Measurements from ENCODE around the gene IRS1.

The IRS1 gene

DNA sequence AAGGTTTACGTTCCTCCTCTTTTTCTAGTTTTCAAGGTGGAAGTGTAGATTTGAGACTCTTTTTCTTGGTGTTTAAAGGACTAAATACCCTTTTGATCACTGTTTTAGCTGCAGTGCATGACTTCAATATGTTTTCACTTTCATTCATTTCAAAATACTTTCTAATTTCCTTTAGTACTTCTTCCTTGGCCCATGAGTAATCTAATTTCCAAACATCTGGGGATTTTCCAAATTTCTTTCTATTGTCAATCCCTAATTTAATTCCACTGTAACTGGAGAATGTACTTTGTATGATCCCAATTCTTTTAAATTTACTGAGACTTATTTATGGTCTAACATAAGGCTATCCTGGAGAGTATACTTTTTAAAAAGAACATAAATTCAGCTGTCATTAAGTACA, 32.4 kb upstream of the IRS1 start:
- no peak overlapping the region for H3K27ac ChIP-seq
- TF ChIP-seq ZFX (IDR thresholded peaks at IDR 0.05) (no peak), CTCF (conservative IDR thresholded peaks at IDR 0.05) (no peak)

DNA sequence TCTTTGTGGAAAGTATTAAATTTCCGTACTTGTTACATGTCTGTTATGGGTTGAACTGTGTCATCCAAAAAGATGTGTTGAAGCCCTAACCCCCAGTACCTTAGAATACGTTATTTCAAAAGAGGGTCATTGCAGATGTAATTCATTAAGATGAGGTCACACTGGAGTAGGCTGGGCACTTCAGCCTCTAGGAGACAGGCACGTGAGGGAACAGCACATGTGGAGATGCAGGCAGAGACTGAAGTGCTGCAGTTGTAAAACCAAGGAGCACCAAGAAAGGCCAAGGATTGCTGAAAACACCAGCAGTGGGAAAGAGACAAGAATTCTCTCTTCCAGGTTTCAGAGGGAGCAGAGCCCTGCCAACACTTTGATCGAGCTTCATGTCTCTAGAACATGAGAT, 31.6 kb upstream of the IRS1 start:
- TF ChIP-seq ZFX (IDR thresholded peaks at IDR 0.05), result no peak
- TF ChIP-seq CTCF (conservative IDR thresholded peaks at IDR 0.05), result no peak

GRCh38 chr2:226829721-226830631, 30.4 kb upstream of the IRS1 start:
- no peak overlapping the region for H3K27ac ChIP-seq
- no peak for TF ChIP-seq ZFX (IDR thresholded peaks at IDR 0.05)
- no peak for TF ChIP-seq CTCF (conservative IDR thresholded peaks at IDR 0.05)

More for the DNA sequence above, 31.6 kb upstream of the IRS1 start:
- no peak overlapping the region for H3K27ac ChIP-seq

DNA sequence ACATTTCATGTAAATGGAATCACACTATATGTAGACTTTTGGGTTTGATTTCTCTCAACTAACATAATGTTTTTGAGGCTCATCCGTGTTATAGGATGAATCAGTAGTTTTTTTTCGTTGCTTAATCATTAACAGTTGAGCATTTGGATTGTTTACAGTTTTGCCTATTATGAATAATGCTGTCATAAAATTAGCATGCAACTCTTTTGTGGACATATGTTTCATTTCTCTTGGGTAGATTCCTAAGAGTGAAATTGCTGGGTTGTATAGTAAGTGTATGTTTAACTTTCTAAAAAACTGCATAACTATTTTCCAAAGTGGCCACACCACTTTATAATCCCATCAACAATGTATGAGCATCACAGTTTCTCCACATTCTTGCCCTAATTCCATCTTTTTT, 28.6 kb upstream of the IRS1 start:
- TF ChIP-seq CTCF (conservative IDR thresholded peaks at IDR 0.05) (no peak), ZFX (IDR thresholded peaks at IDR 0.05) (no peak)
- no peak overlapping the region for H3K27ac ChIP-seq

DNA sequence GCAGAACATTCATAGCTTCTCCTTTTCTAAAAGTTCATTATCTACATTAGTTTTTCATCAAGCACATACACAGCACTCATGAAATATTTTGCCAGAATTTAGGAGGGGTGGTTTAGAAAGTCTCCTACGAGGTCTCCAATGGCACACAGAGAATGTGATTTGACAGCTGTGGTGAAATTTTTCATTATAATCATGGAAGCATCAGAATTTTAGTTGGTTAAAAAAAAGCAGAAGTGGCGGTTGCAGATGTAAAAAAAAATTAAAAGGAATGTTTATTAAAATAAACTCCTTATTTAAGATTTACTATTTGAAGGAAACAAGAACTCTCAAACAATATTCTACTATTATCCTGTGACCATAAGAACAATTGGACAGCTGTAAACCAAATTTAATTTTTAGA, 25.4 kb upstream of the IRS1 start:
- H3K27ac ChIP-seq, result no peak overlapping the region
- TF ChIP-seq ZFX (IDR thresholded peaks at IDR 0.05), result no peak
- no peak for TF ChIP-seq CTCF (conservative IDR thresholded peaks at IDR 0.05)

- TF ChIP-seq CTCF (conservative IDR thresholded peaks at IDR 0.05), result no peak
- no peak for TF ChIP-seq ZFX (IDR thresholded peaks at IDR 0.05)
- no peak overlapping the region for H3K27ac ChIP-seq
Observed at GRCh38 chr2:226818930-226819329, 19.3 kb upstream of the IRS1 start.

GRCh38 chr2:226813148-226813701, 13.6 kb upstream of the IRS1 start:
- TF ChIP-seq CTCF (conservative IDR thresholded peaks at IDR 0.05) (peak; percentile 38), ZFX (IDR thresholded peaks at IDR 0.05) (no peak)

More at GRCh38 chr2:226813148-226813701, 13.6 kb upstream of the IRS1 start:
- H3K27ac ChIP-seq, result no peak overlapping the region

All from C4-2B (cell line).